VCaP (cell line): ENCODE data around the gene ITGB1.

ENCODE experiments used
- H3K27ac ChIP-seq: fragments of 450-650 bp; 2 replicates; pipeline ENCODE4 v1.5.1; 2017
- CTCF ChIP-seq: fragments of 450-650 bp; conservative IDR thresholded peaks from 2 replicates; pipeline ENCODE4 v1.5.1; 2017; ENCODE audit warnings: mild to moderate bottlenecking, moderate library complexity

The ITGB1 gene

GRCh38 chr10:32882076-32882475 lies 76.0 kb downstream of the ITGB1 start:
- no peak overlapping the region for H3K27ac ChIP-seq
- no peak for TF ChIP-seq CTCF

GRCh38 chr10:32878646-32879045 lies 79.4 kb downstream of the ITGB1 start:
- no peak for TF ChIP-seq CTCF
- H3K27ac ChIP-seq = no peak overlapping the region

- TF ChIP-seq CTCF = no peak
- no peak overlapping the region for H3K27ac ChIP-seq
Measured at GRCh38 chr10:32877915-32878314, 80.1 kb downstream of the ITGB1 start.

- no peak overlapping the region for H3K27ac ChIP-seq
- no peak for TF ChIP-seq CTCF
Measured at GRCh38 chr10:32865170-32865569, 92.9 kb downstream of the ITGB1 start.

- TF ChIP-seq CTCF = no peak
- no peak overlapping the region for H3K27ac ChIP-seq
Measured at GRCh38 chr10:32854435-32854834, 103.6 kb downstream of the ITGB1 start.

GRCh38 chr10:32851301-32851700 lies 106.7 kb downstream of the ITGB1 start:
- H3K27ac ChIP-seq = no peak overlapping the region
- TF ChIP-seq CTCF = no peak
